CD4-positive, CD25-positive, alpha-beta regulatory T cell (primary cell): Measurements from ENCODE around the gene CATSPERZ. TPM values are rescaled to one million over a fixed set of nuclear protein-coding genes. Genes with fewer than 3 reads are reported as not detected.
A peak's percentile ranks its signal among the peaks of the same experiment; 100 is the strongest.

Source experiments
- ATAC-seq, 2 donors: fragments of 150-1000 bp; cut with Tn5 transposase; one replicate each; pipeline ENCODE4 v1.10.0; 2021; ENCODE audit warnings: low read depth in 2 of 2, moderate number of reproducible peaks in 2 of 2, moderate library complexity in 1 of 2
- DNase-seq, 3 donors: peaks; one replicate each; pipeline versions ENCODE4 v3.0.0 to v3.0.0-alpha.2; 2012 to 2022; ENCODE audit warnings: mixed read lengths in 1 of 3
- H3K27ac ChIP-seq: one replicate; pipeline ENCODE4 v1.7.0; 2013; ENCODE audit warnings: mild to moderate bottlenecking, low read length; ENCODE audit not compliant: insufficient read depth, poor library complexity, severe bottlenecking
- H3K27me3 ChIP-seq: one replicate; pipeline ENCODE4 v1.7.0; 2013; ENCODE audit warnings: low read length; ENCODE audit not compliant: control insufficient read depth, insufficient read depth
- H3K36me3 ChIP-seq: one replicate; pipeline ENCODE4 v1.7.0; 2013; ENCODE audit warnings: mild to moderate bottlenecking, low read length, moderate library complexity; ENCODE audit not compliant: control insufficient read depth, insufficient read depth
- H3K4me1 ChIP-seq: 2 replicates; pipeline ENCODE4 v1.7.0; 2013; ENCODE audit warnings: mild to moderate bottlenecking, low read length; ENCODE audit not compliant: insufficient read depth, control insufficient read depth, poor library complexity, severe bottlenecking
- H3K4me3 ChIP-seq: one replicate; pipeline ENCODE4 v1.7.0; 2013; ENCODE audit warnings: low read depth, mild to moderate bottlenecking, low read length, moderate library complexity
- H3K9me3 ChIP-seq, 2 experiments: 1 replicate in 1 of 2; 2 replicates in 1 of 2; pipeline ENCODE4 v1.7.0; 2013; ENCODE audit warnings: low read length in 2 of 2, mild to moderate bottlenecking in 1 of 2, moderate library complexity in 1 of 2; ENCODE audit not compliant: control insufficient read depth in 2 of 2
- H3K27ac Mint-ChIP-seq, 3 donors: one replicate each; pipeline ENCODE4 v1.8.0; 2020 to 2022; ENCODE audit warnings: mild to moderate bottlenecking in 3 of 3, mixed read lengths in 3 of 3, moderate library complexity in 2 of 3
- H3K27me3 Mint-ChIP-seq: one replicate; pipeline ENCODE4 v1.8.0; 2022; ENCODE audit warnings: mild to moderate bottlenecking, mixed read lengths
- H3K36me3 Mint-ChIP-seq: one replicate; pipeline ENCODE4 v1.8.0; 2020; ENCODE audit warnings: mixed read lengths
- H3K4me1 Mint-ChIP-seq, 4 donors: one replicate each; pipeline ENCODE4 v1.8.0; 2020 to 2022; ENCODE audit warnings: mixed read lengths in 4 of 4, mild to moderate bottlenecking in 1 of 4
- H3K4me3 Mint-ChIP-seq, 4 donors: one replicate each; pipeline ENCODE4 v1.8.0; 2020 to 2022; ENCODE audit warnings: mild to moderate bottlenecking in 4 of 4, mixed read lengths in 4 of 4, moderate library complexity in 3 of 4
- H3K9me3 Mint-ChIP-seq, 7 donors: one replicate each; pipeline ENCODE4 v1.8.0; 2020 to 2022; ENCODE audit warnings: mixed read lengths in 7 of 7, mild to moderate bottlenecking in 3 of 7, moderate library complexity in 2 of 7
- polyA plus RNA-seq, 4 donors: library from polyadenylated mRNA; unstranded; fragments of 300-500 nt; fragmentation: Illumina TruSeq; gene quantifications; one replicate each; pipeline ENCODE4 v1.2.3, GENCODE V29; 2021
- total RNA-seq: library from RNA; stranded (reverse); gene quantifications from one replicate; pipeline ENCODE4 v1.2.3, GENCODE V29; 2022

Gene CATSPERZ
- total and polyA plus RNA-seq, 5 donors from 2014 or later, result not detected

DNA sequence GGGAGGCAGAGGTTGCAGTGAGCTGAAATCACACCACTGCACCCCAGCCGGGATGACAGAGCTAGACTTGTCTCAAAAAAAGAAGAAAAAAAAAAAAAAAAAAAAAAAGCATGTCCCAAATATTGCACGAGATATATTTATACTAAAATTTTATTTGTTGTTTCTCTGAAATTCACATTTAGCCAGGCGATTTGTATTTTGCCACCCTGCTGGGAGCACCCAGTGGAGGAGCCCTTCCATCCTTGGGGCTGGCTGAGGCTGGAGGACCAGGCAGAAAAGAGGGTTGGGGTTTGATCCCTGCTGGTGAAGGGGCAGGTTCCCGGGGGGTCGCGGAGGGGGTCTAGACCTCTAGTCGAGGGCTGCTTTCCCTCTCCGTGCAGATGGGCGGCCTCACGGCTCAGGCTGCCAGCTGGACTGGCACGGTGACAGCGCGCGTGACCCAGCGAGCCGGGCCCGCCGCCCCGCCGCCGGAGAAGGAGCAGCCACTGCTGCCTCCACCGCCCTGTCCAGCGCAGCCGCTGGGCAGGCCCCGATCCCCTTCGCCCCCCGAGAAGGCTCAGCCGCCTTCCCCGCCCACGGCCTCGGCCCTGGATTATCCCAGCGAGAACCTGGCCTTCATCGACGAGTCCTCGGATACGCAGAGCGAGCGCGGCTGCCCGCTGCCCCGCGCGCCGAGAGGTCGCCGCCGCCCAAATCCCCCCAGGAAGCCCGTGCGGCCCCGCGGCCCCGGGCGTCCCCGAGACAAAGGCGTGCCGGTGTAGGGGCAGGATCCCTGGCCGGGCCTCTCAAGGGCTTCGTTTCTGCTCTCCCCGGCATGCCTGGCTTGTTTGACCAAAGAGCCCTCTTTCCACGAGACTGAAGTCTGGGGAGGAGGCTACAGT is 952 bp upstream of the CATSPERZ start:
- no peaks in the 10 kb centered on the region for H3K9me3 Mint-ChIP-seq
- H3K4me1 ChIP-seq, result peaks cover 31% of the 10 kb centered on the region
- peaks cover 75% of the 10 kb centered on the region for H3K27me3 Mint-ChIP-seq
- no peak overlapping the region for H3K27ac Mint-ChIP-seq
- no peaks in the 10 kb centered on the region for H3K9me3 ChIP-seq
- ATAC-seq, result no peak
- no peak overlapping the region for H3K4me3 ChIP-seq
- no peak overlapping the region for H3K27ac ChIP-seq
- no peaks in the 10 kb centered on the region for H3K36me3 ChIP-seq
- peak overlapping the region in 3 of 4 donors; percentile 70 to 75 (median 73) for H3K4me3 Mint-ChIP-seq
- DNase-seq, result peak in 1 of 3 donors; percentile 22
- H3K27me3 ChIP-seq, result peaks cover 23% of the 10 kb centered on the region
- H3K4me1 Mint-ChIP-seq, result peaks cover 2 to 34% (median 15%) of the 10 kb centered on the region in 4 donors
- no peaks in the 10 kb centered on the region for H3K36me3 Mint-ChIP-seq

DNA sequence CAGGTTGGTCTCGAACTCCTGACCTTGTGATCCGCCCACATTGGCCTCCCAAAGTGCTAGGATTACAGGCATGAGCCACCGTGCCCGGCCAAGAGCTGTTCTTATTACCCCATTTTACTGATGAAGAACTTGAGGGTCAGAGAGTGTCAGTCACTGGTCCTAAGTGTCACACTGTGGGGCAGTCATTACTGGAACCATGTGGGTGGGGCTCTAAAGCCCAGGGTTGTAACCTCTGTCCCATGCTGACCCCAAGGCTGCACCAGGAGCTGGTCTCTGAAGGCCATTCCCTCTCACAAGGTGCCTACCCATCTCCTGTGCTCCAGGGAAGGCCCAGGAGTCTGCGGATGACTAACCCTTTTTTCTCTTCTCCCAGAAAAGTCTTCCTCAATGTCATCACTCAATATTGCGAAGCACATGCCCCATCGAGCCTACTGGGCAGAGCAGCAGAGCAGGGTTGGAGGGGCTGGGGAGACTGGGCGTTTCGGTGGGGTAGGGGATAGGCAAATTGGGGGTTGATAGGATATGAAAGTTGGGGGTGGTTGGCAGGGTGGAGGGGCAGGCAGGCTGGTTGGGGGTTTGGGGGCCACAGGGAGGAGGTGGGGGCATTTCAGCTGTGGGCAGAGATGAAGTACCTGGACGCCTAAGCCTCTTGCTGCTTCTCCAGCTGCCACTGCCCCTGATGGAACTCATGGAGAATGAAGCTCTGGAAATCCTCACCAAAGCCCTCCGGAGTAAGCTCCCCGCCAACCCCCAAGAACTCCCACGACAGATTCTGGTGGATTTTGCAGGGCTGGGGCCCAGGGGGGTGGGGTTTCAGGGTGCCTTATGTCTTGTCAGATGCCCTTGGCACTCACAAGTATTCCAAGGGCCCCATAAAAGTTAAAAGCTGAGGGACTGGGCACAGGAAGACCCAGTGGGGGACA is 3.2 kb downstream of the CATSPERZ start:
- H3K9me3 Mint-ChIP-seq, result no peaks in the 10 kb centered on the region
- Histone ChIP-seq H3K27me3 (peaks cover 3% of the 10 kb centered on the region), H3K4me3 (no peak overlapping the region), H3K27ac (peak overlapping the region; percentile 94), H3K4me1 (peaks cover 50% of the 10 kb centered on the region), H3K36me3 (no peaks in the 10 kb centered on the region), H3K9me3 (no peaks in the 10 kb centered on the region)
- H3K4me1 Mint-ChIP-seq, result peaks cover 6 to 51% (median 22%) of the 10 kb centered on the region in 4 donors
- H3K27me3 Mint-ChIP-seq, result peaks cover 38% of the 10 kb centered on the region
- ATAC-seq, result no peak
- H3K27ac Mint-ChIP-seq, result peak overlapping the region in 1 of 3 donors; percentile 46
- no peaks in the 10 kb centered on the region for H3K36me3 Mint-ChIP-seq
- no peak for DNase-seq
- peak overlapping the region in 3 of 4 donors; percentile 75 to 98 (median 96) for H3K4me3 Mint-ChIP-seq

DNA sequence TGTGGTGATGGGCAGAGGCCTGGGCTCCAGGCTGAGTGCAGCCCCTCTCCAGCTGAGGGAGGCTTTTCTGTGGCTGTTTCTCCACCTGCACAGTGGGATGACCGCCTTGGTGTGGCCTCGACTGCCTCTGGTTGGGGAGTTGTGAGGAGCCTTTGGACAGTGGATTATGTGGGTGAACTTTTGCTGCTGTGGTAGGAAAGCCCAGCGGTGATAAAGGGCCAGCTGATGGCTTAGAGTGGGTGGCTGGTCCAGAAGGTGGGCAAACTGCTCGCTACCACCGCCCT is 3.8 kb downstream of the CATSPERZ start:
- Mint-ChIP-seq H3K9me3 (no peaks in the 10 kb centered on the region), H3K4me3 (peak overlapping the region in 3 of 4 donors; percentile 94 to 98 (median 96)), H3K27me3 (peaks cover 32% of the 10 kb centered on the region), H3K4me1 (peaks cover 6 to 48% (median 22%) of the 10 kb centered on the region in 4 donors), H3K36me3 (no peaks in the 10 kb centered on the region), H3K27ac (peak overlapping the region in 2 of 3 donors; percentile 95 to 98)
- Histone ChIP-seq H3K9me3 (no peaks in the 10 kb centered on the region), H3K4me1 (peaks cover 49% of the 10 kb centered on the region), H3K36me3 (no peaks in the 10 kb centered on the region), H3K27me3 (peaks cover 3% of the 10 kb centered on the region), H3K27ac (peak overlapping the region; percentile 94), H3K4me3 (peak overlapping the region; percentile 76)
- ATAC-seq (no peak), DNase-seq (no peak)

DNA sequence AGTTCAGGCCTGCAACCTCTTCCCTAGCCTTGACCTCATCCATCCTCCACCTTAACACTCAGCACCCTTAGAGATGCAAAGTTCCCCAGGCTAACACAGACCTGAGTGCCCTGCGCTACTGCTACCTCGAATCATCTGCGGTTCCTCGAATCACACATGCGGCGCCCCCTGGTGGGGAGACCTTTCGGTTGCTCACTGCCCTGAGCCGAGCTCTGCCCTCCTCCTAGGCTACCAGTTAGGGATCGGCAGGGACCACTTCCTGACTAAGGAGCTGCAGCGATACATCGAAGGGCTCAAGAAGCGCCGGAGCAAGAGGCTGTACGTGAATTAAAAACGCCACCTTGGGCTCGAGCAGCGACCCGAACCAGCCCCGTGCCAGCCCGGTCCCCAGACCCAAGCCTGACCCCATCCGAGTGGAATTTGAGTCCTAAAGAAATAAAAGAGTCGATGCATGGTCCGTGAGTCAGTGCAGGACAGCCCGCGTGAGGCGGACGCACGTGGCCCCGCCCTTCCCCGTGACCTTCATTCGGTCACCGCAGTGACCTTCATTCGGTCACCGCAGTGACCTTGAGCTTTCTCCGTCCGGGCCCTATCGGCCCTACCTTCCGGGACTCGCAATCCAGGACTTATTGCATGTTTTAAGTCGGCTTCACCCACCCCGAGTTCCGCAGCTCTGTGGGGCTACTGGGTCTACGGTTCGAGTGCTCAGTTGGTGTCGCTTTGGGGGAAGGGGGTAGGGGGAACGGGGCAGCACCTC is 4.3 kb downstream of the CATSPERZ start:
- H3K27ac ChIP-seq, result peak overlapping the region; percentile 94
- Mint-ChIP-seq H3K4me1 (peaks cover 6 to 47% (median 21%) of the 10 kb centered on the region in 4 donors), H3K9me3 (no peaks in the 10 kb centered on the region), H3K4me3 (peak overlapping the region; percentile 94 to 98 (median 96)), H3K36me3 (no peaks in the 10 kb centered on the region), H3K27me3 (peaks cover 27% of the 10 kb centered on the region), H3K27ac (peak overlapping the region; percentile 95 to 98 (median 96))
- H3K36me3 ChIP-seq, result no peaks in the 10 kb centered on the region
- ATAC-seq (peak; percentile 33 to 39), DNase-seq (peak; percentile 81 to 94 (median 86))
- peaks cover 44% of the 10 kb centered on the region for H3K4me1 ChIP-seq
- peaks cover 3% of the 10 kb centered on the region for H3K27me3 ChIP-seq
- H3K9me3 ChIP-seq, result no peaks in the 10 kb centered on the region
- H3K4me3 ChIP-seq, result peak overlapping the region; percentile 76

DNA sequence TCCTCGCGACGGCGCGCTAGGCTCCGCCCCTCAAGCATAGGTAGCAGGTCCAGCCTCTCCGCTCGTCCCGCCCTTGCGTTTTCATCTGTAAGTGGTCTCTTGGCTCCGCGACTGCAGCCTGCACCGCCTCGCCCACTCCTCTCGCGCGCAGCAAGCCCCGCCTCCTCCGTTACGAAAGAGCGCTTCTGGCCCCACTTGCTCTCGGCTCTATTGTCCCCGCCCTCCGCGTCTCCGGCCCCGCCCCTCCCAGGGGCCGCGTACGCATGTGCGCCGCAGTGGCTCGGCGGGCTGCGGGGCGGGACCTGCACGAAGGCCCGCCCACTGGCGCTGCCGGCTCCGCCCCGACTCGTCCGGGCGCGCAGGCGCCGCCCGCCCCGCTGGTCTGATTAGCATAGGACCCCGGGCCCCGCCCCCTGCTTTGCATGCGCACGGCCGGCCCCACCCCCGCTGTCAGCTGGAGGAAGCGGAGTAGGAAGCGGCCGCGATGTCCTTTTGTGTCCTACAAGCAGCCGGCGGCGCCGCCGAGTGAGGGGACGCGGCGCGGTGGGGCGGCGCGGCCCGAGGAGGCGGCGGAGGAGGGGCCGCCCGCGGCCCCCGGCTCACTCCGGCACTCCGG is 5.0 kb downstream of the CATSPERZ start, which contains the start of gene ESRRA:
Gene ESRRA, plus strand, starts transcription at position 450 of the 616 bp plus-strand sequence. CDS start 1,656 bp downstream, outside the sequence.
- H3K36me3 Mint-ChIP-seq, result no peaks in the 10 kb centered on the region
- no peaks in the 10 kb centered on the region for H3K36me3 ChIP-seq
- H3K9me3 Mint-ChIP-seq, result no peaks in the 10 kb centered on the region
- H3K4me1 Mint-ChIP-seq, result peaks cover 6 to 44% (median 18%) of the 10 kb centered on the region in 4 donors
- peak within 1 kb of the TSS; percentile 95 to 99 (median 97) for H3K4me3 Mint-ChIP-seq
- no peaks in the 10 kb centered on the region for H3K9me3 ChIP-seq
- peaks cover 3% of the 10 kb centered on the region for H3K27me3 ChIP-seq
- peaks cover 20% of the 10 kb centered on the region for H3K27me3 Mint-ChIP-seq
- peak; percentile 98 to 99 (median 99) for DNase-seq
- peak; percentile 75 to 78 for ATAC-seq
- peak within 1 kb of the TSS; percentile 77 for H3K4me3 ChIP-seq
- H3K4me1 ChIP-seq, result peaks cover 37% of the 10 kb centered on the region
- peak within 1 kb of the TSS; percentile 96 to 98 (median 96) for H3K27ac Mint-ChIP-seq
- peak within 1 kb of the TSS; percentile 94 for H3K27ac ChIP-seq

DNA sequence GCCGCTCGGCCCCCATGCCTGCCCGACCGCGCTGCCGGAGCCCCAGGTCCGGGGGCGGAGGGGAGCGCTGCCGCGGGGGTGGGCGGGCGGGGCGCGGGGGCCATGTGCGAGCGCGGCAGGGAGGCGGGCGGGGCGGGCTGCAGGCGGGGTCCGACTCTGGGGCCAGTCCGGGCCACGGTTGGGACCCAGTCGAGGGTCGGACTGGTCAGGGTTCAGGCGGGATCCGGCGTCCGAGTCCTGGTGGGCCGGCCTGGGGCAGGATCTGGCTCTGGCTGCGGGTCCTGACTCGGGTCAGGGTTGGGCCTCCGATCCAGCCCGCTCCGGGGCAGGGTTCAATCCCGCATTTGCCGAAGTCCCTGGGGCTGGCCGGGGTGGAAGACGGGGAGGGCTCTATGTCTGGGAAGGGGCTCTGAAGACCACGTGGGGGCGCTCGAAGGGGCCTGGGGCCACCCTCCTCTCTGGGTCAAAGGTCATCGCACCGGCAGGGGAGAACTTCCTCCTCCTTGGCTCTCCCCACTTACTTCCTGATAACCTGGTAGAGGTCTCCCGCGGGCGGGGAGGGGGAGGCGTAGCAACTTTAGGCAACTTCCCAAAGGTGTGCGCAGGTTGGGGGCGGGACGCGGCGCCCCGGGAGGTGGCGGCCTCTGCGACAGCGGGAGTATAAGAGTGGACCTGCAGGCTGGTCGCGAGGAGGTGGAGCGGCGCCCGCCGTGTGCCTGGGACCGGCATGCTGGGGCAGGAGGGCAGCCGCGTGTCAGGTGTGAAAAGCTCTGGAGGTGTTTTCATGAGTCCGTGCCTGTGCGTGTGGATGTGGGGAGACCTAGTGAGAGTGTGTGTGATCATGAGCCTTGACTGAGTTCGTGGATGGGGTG is 5.8 kb downstream of the CATSPERZ start:
- no peaks in the 10 kb centered on the region for H3K36me3 Mint-ChIP-seq
- no peaks in the 10 kb centered on the region for H3K27me3 ChIP-seq
- H3K27me3 Mint-ChIP-seq, result peaks cover 13% of the 10 kb centered on the region
- H3K27ac ChIP-seq, result peak overlapping the region; percentile 79
- ATAC-seq, result peak; percentile 6
- H3K27ac Mint-ChIP-seq, result peak overlapping the region; percentile 88 to 96 (median 95)
- H3K9me3 Mint-ChIP-seq, result no peaks in the 10 kb centered on the region
- H3K4me3 ChIP-seq, result peak overlapping the region; percentile 77
- peak; percentile 62 to 80 (median 72) for DNase-seq
- H3K36me3 ChIP-seq, result no peaks in the 10 kb centered on the region
- peaks cover 7 to 39% (median 16%) of the 10 kb centered on the region in 4 donors for H3K4me1 Mint-ChIP-seq
- H3K9me3 ChIP-seq, result no peaks in the 10 kb centered on the region
- H3K4me1 ChIP-seq, result peaks cover 30% of the 10 kb centered on the region
- peak overlapping the region; percentile 95 to 99 (median 97) for H3K4me3 Mint-ChIP-seq
